A673 (cell line): ENCODE data around the gene NEU3. TPM values are rescaled to one million over a fixed set of nuclear protein-coding genes. Genes with fewer than 3 reads are reported as not detected.
"Not testable (repeated sequence)": the region's sequence is repeated elsewhere in the genome, so short reads cannot be mapped to it uniquely, and the experiment has no call there.

Source experiments
- BruUV-seq: library from RNA; stranded (reverse); fragments of 400-500 nt; replicated peaks from 2 replicates; lab custom pipeline; 2021; lab: Mats Ljungman, UMichigan
- CTCF ChIA-PET: fragments of 300-600 bp; sonication (Branson Sonifier 250); formaldehyde crosslinking; loops from one replicate; lab custom pipeline; 2022; ENCODE audit warnings: antibody characterized with exemption; lab: Charles Lee
- POLR2A ChIA-PET: fragments of 300-600 bp; sonication (Branson Sonifier 250); formaldehyde crosslinking; loops from one replicate; lab custom pipeline; 2022; ENCODE audit warnings: antibody characterized with exemption; ENCODE audit not compliant: low non-redundant PET; lab: Charles Lee
- DNase-seq: peaks from one replicate; pipeline ENCODE4 v3.0.0-alpha.2; 2015; ENCODE audit warnings: low spot score
- H3K27ac ChIP-seq: fragments of 200-600 bp; sonication (generic); 2 replicates; pipeline ENCODE4 v1.5.1; 2016; ENCODE audit warnings: mixed run types, low read depth, mild to moderate bottlenecking, mixed read lengths, antibody characterized with exemption, low read length; ENCODE audit not compliant: poor library complexity, severe bottlenecking
- H3K27me3 ChIP-seq: fragments of 200-600 bp; sonication (generic); replicated peaks from 2 replicates; pipeline ENCODE4 v1.6.1; 2017; ENCODE audit warnings: mixed run types, low read depth, mild to moderate bottlenecking, mixed read lengths, antibody characterized with exemption, low read length; ENCODE audit not compliant: insufficient read depth, poor library complexity
- H3K36me3 ChIP-seq: fragments of 200-600 bp; sonication (generic); 2 replicates; pipeline ENCODE4 v1.6.1; 2016; ENCODE audit warnings: mixed run types, mild to moderate bottlenecking, mixed read lengths, antibody characterized with exemption, low read length; ENCODE audit not compliant: insufficient read depth, poor library complexity, severe bottlenecking
- H3K4me1 ChIP-seq: fragments of 200-600 bp; sonication (generic); 2 replicates; pipeline ENCODE4 v1.6.1; 2017; ENCODE audit warnings: mixed run types, mild to moderate bottlenecking, mixed read lengths, antibody characterized with exemption, low read length; ENCODE audit not compliant: insufficient read depth, poor library complexity, severe bottlenecking
- H3K4me3 ChIP-seq: fragments of 200-600 bp; sonication (generic); 2 replicates; pipeline ENCODE4 v1.5.1; 2016; ENCODE audit warnings: low read depth, mixed run types, mild to moderate bottlenecking, mixed read lengths, low read length; ENCODE audit not compliant: poor library complexity, severe bottlenecking
- H3K9me3 ChIP-seq: fragments of 200-600 bp; sonication (generic); 2 replicates; pipeline ENCODE4 v1.6.1; 2016; ENCODE audit warnings: mixed run types, low read depth, mild to moderate bottlenecking, mixed read lengths, antibody characterized with exemption, low read length; ENCODE audit not compliant: poor library complexity, severe bottlenecking
- EZH2 ChIP-seq: fragments of 200-600 bp; sonication (generic); IDR thresholded peaks from 2 replicates; pipeline ENCODE4 v1.6.1; 2017; ENCODE audit warnings: borderline replicate concordance, low read depth, mild to moderate bottlenecking, mixed read lengths, antibody characterized with exemption, low read length; ENCODE audit not compliant: poor library complexity, severe bottlenecking
- intact Hi-C: fragments of 100-400 bp; cut with micrococcal nuclease; formaldehyde crosslinking; loops from one replicate; pipeline ENCODE4 v1.10.0; 2022; ENCODE audit not compliant: unreplicated experiment
- total RNA-seq: library from RNA; stranded (reverse); gene quantifications from 2 replicates; pipeline ENCODE4 v1.2.3, GENCODE V29; 2021
- TF ChIP-seq, protein P1 (sequence below): fragments of 300-800, 200-600 bp; sonication (generic); conservative IDR thresholded peaks from 2 replicates; pipeline ENCODE4 v1.5.1; 2017; ENCODE audit warnings: low read depth, mild to moderate bottlenecking, antibody characterized with exemption, low read length, moderate library complexity, mixed read lengths

The NEU3 gene
- total RNA-seq, 1 experiment from 2014 or later, result 11.5 TPM

- POLR2A ChIA-PET, result no interaction called here
- peaks cover 6% of the 10 kb centered on the region for H3K4me1 ChIP-seq
- CTCF ChIA-PET, result no interaction called here
- TF ChIP-seq EZH2, result no peak
- TF ChIP-seq, protein P1, sequence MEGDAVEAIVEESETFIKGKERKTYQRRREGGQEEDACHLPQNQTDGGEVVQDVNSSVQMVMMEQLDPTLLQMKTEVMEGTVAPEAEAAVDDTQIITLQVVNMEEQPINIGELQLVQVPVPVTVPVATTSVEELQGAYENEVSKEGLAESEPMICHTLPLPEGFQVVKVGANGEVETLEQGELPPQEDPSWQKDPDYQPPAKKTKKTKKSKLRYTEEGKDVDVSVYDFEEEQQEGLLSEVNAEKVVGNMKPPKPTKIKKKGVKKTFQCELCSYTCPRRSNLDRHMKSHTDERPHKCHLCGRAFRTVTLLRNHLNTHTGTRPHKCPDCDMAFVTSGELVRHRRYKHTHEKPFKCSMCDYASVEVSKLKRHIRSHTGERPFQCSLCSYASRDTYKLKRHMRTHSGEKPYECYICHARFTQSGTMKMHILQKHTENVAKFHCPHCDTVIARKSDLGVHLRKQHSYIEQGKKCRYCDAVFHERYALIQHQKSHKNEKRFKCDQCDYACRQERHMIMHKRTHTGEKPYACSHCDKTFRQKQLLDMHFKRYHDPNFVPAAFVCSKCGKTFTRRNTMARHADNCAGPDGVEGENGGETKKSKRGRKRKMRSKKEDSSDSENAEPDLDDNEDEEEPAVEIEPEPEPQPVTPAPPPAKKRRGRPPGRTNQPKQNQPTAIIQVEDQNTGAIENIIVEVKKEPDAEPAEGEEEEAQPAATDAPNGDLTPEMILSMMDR, result no peak
- DNase-seq, result no peak
- H3K36me3 ChIP-seq, result no peaks in the 10 kb centered on the region
- no peak overlapping the region for H3K4me3 ChIP-seq
- H3K27ac ChIP-seq, result no peak overlapping the region
- BruUV-seq, result no TSS peak
- H3K9me3 ChIP-seq, result no peaks in the 10 kb centered on the region
- intact Hi-C loops, result no loop called here
- no peaks in the 10 kb centered on the region for H3K27me3 ChIP-seq
Measured at GRCh38 chr11:74984730-74985129, 4.0 kb upstream of the NEU3 start.

DNA sequence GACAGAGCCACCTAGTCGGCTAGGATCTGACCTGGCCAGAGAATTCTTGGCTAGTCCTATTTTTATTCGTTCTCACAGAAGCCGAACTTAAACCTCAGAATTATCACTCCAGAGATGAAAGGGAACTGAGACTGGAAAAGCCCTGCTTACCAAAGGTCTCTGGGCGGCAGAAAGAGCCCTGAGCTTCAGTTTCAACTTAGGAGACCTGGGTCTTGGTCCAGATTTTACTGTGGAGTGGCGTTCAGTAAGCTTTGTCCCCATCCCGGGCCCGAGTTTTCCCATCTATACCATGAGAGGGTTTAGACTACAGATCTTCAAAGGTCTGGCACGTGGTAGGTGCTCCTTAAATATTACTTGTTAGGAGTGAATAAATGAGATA lies 516 bp downstream of the NEU3 start:
- TSS peak; percentile 36 for BruUV-seq

DNA sequence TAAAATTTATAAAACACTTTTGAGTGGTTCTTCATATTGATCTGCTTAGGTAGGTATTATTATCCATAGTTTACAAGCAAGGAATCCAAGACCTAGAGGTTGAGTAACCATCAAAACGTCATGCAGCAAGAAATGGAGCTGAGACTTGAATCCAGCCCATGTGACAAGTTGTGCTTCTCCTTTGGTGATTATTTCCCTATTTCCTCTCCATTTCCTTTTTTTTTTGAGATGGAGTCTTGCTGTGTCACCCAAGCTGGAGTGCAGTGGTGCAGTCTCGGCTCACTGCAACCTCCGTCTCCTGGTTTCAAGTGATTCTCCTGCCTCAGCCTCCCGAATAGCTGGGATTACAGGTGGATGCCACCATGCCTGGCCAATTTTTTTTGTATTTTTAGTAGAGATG lies 1.4 kb downstream of the NEU3 start:
- H3K4me3 ChIP-seq, H3K9me3 ChIP-seq, H3K27ac ChIP-seq, intact Hi-C loops, POLR2A ChIA-PET, CTCF ChIA-PET, DNase-seq, H3K4me1 ChIP-seq, H3K27me3 ChIP-seq, BruUV-seq, H3K36me3 ChIP-seq: not testable (repeated sequence)

More for the DNA sequence above, 516 bp downstream of the NEU3 start:
- CTCF ChIA-PET, result interaction anchor here (0.9 to 1.4 kb wide), 2 partner anchors 60 to 259 kb away, joined by 3 to 6 read pairs; no protein-coding TSS in a partner anchor
- Histone ChIP-seq H3K36me3 (no peaks in the 10 kb centered on the region), H3K9me3 (no peaks in the 10 kb centered on the region), H3K4me1 (peaks cover 8% of the 10 kb centered on the region), H3K27me3 (no peaks in the 10 kb centered on the region), H3K4me3 (peak overlapping the region; percentile 83), H3K27ac (peak overlapping the region; percentile 73)
- POLR2A ChIA-PET, result no interaction called here
- DNase-seq, result peak; percentile 23
- intact Hi-C loops, result no loop called here
- TF ChIP-seq, protein P1, result no peak
- no peak for TF ChIP-seq EZH2

DNA sequence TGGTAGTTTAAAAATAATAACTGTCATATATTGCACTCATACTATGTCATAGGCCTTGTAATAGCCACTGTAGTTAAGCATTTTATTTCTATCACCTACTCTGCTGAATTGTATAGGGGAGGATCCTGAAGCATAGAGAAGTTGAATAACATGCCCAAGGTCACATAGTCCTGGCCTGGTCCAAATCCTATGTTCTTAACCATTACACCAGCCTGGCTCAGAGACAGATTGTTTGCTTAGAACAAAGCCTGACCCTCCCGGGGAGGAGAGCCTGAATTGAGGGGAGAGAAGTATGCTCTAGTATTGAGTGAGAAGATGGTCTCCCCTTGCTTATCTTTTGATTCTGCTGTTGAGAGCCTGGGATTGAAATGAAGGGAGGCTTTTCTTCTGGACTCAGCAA lies 2.2 kb downstream of the NEU3 start:
- H3K27me3 ChIP-seq, result no peaks in the 10 kb centered on the region
- CTCF ChIA-PET, result no interaction called here
- peaks cover 8% of the 10 kb centered on the region for H3K4me1 ChIP-seq
- no peaks in the 10 kb centered on the region for H3K36me3 ChIP-seq
- H3K4me3 ChIP-seq, result no peak overlapping the region
- DNase-seq, result no peak
- no TSS peak for BruUV-seq
- POLR2A ChIA-PET, result no interaction called here
- H3K27ac ChIP-seq, result no peak overlapping the region
- H3K9me3 ChIP-seq, result no peaks in the 10 kb centered on the region
- intact Hi-C loops, result no loop called here
- TF ChIP-seq, protein P1, result no peak
- TF ChIP-seq EZH2, result no peak
